DOHH2 (cell line): ENCODE measurements around the gene CLK1.
"Not testable (repeated sequence)": the region's sequence is repeated elsewhere in the genome, so short reads cannot be mapped to it uniquely, and the experiment has no call there.

Source experiments
- H3F3A ChIP-seq: fragments of 200-600 bp; sonication (generic), shearing (Covaris generic); 2 replicates; pipeline ENCODE4 v1.6.0; 2016; ENCODE audit warnings: antibody characterized with exemption, mild to moderate bottlenecking; ENCODE audit not compliant: control insufficient read depth, insufficient read depth
- H3K27ac ChIP-seq: fragments of 200-600 bp; sonication (generic); 2 replicates; pipeline ENCODE4 v1.5.1; 2014; ENCODE audit warnings: low read depth, mild to moderate bottlenecking, low read length, moderate library complexity
- H3K27me3 ChIP-seq: fragments of 200-600 bp; sonication (generic); 2 replicates; pipeline ENCODE4 v1.6.1; 2014; ENCODE audit warnings: mild to moderate bottlenecking, low read length, mixed read lengths; ENCODE audit not compliant: control insufficient read depth
- H3K36me3 ChIP-seq: fragments of 200-600 bp; sonication (generic); 2 replicates; pipeline ENCODE4 v1.6.1; 2014; ENCODE audit warnings: mild to moderate bottlenecking, low read length, moderate library complexity, mixed read lengths; ENCODE audit not compliant: control insufficient read depth
- H3K4me1 ChIP-seq: fragments of 200-600 bp; sonication (generic); 2 replicates; pipeline ENCODE4 v1.6.1; 2014; ENCODE audit warnings: mild to moderate bottlenecking, low read length, mixed read lengths; ENCODE audit not compliant: control insufficient read depth
- H3K4me2 ChIP-seq: fragments of 200-600 bp; sonication (generic); 2 replicates; pipeline ENCODE4 v1.6.0; 2014; ENCODE audit warnings: mild to moderate bottlenecking, low read length, moderate library complexity
- H3K4me3 ChIP-seq: fragments of 200-600 bp; sonication (generic); 2 replicates; pipeline ENCODE4 v1.5.1; 2014; ENCODE audit warnings: mild to moderate bottlenecking, low read length, mixed read lengths
- H3K79me2 ChIP-seq: fragments of 200-600 bp; sonication (generic); 2 replicates; pipeline ENCODE4 v1.6.1; 2014; ENCODE audit warnings: mild to moderate bottlenecking, low read length, mixed read lengths; ENCODE audit not compliant: control insufficient read depth
- H3K9me2 ChIP-seq: fragments of 200-600 bp; sonication (generic); replicated peaks from 2 replicates; pipeline ENCODE4 v1.6.1; 2014; ENCODE audit warnings: mild to moderate bottlenecking, low read length, mixed read lengths; ENCODE audit not compliant: control insufficient read depth
- H3K9me3 ChIP-seq: fragments of 200-600 bp; sonication (generic); 2 replicates; pipeline ENCODE4 v1.6.1; 2014; ENCODE audit warnings: antibody characterized with exemption, low read length, mixed read lengths; ENCODE audit not compliant: control insufficient read depth, insufficient read depth
- H4K20me1 ChIP-seq: fragments of 200-600 bp; sonication (generic); 2 replicates; pipeline ENCODE4 v1.6.0; 2014; ENCODE audit warnings: low read depth, mild to moderate bottlenecking, antibody characterized with exemption, low read length, moderate library complexity; ENCODE audit not compliant: control insufficient read depth, insufficient read depth
- EZH2phosphoT487 ChIP-seq: fragments of 200-600 bp; sonication (generic); IDR thresholded peaks from 2 replicates; pipeline ENCODE4 v1.6.1; 2017; ENCODE audit warnings: borderline replicate concordance, mild to moderate bottlenecking, antibody characterized with exemption, low read length, moderate library complexity, mixed read lengths
- TF ChIP-seq, protein P1 (sequence below): fragments of 200-600 bp; sonication (generic); IDR thresholded peaks from one replicate; pipeline ENCODE4 v1.5.1; 2014; ENCODE audit warnings: antibody characterized with exemption, mild to moderate bottlenecking, low read depth, low read length; ENCODE audit not compliant: poor library complexity, severe bottlenecking

Gene CLK1

DNA sequence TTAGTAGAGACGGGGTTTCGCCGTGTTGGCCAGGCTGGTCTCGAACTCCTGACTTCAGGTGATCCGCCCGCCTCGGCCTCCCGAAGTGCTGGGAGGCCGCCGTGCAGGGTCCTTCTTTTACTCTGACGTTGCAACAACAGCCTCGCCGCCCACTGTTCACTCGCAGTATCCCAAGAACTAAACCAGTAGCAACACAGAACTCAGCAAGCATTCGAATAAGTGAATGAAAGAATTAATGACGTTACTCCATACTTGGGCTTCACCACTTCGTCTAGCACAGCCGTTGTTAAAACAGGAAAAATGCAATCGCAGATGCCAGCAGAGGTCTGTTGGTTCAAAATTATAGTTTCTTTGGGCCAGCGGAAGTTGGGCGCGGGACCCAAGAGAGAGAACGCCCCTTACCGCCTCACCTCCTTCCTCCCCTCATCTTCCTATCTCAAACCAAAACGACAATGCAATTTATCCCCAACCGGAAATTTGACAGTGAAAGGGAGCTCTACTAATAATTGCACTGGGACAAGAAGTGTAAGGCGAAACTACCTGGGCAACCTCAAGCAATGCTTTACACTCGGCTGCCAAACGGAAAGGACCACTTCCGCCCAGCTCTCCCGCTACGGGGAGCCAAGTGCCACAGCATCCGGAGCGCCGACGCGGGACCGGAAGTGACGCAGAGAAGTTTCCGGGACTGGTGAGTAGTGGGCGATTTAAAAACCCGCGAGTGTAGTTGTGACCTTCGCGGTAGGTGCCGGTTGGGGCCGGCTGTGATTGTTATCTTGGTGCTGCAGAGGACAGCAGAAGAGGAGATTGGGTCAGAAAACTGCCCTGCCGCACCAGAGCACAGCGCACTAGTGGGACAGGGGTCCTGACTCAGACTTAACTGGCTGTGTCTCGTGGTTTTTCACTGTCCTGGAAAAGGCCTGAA, 24.5 kb upstream of the CLK1 start, which contains the start of the genes NIF3L1 and PPIL3:
TSS of gene NIF3L1 (plus strand) at position 668 of the 922 bp plus-strand sequence. CDS start 2,573 bp downstream, outside the sequence.
TSS of gene PPIL3 (minus strand) at position 374 of the 922 bp plus-strand sequence. CDS start 1,462 bp downstream, outside the sequence.
- TF ChIP-seq EZH2phosphoT487 = no peak
- TF ChIP-seq, protein P1, sequence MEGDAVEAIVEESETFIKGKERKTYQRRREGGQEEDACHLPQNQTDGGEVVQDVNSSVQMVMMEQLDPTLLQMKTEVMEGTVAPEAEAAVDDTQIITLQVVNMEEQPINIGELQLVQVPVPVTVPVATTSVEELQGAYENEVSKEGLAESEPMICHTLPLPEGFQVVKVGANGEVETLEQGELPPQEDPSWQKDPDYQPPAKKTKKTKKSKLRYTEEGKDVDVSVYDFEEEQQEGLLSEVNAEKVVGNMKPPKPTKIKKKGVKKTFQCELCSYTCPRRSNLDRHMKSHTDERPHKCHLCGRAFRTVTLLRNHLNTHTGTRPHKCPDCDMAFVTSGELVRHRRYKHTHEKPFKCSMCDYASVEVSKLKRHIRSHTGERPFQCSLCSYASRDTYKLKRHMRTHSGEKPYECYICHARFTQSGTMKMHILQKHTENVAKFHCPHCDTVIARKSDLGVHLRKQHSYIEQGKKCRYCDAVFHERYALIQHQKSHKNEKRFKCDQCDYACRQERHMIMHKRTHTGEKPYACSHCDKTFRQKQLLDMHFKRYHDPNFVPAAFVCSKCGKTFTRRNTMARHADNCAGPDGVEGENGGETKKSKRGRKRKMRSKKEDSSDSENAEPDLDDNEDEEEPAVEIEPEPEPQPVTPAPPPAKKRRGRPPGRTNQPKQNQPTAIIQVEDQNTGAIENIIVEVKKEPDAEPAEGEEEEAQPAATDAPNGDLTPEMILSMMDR = peak; percentile 14
- H3K79me2 ChIP-seq = peaks cover 66% of the 10 kb centered on the region

DNA sequence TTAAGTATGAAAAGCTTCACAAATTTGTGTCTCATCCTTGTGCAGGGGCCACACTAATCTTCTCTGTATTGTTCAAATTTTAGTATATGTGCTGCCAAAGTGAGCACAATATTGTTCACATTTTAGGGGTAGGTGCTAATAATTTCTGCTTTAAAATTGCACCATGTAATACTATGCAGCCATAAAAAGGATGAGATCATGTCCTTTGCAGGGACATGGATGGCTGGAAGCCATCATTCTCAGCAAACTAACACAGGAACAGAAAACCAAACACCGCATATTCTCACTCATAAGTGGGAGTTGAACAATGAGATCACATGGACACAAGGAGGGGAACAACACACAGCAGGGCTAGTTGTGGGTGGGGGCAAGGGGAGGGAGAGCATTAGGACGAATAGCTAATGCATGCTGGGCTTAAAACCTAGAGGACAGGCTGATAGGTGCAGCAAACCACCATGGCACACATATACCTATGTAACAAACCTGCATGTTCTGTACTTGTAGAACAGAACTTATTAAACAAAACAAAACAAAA, 17.3 kb upstream of the CLK1 start:
- H3K9me2 ChIP-seq, H4K20me1 ChIP-seq, H3K79me2 ChIP-seq, H3K9me3 ChIP-seq, H3K27me3 ChIP-seq, H3K27ac ChIP-seq, H3F3A ChIP-seq, H3K4me2 ChIP-seq, H3K4me3 ChIP-seq: not testable (repeated sequence)
- Histone ChIP-seq H3K4me1 (peaks cover 11% of the 10 kb centered on the region), H3K36me3 (peaks cover 76% of the 10 kb centered on the region)

More for the DNA sequence above, 24.5 kb upstream of the CLK1 start, which contains the start of the genes NIF3L1 and PPIL3:
- no peaks in the 10 kb centered on the region for H3K9me3 ChIP-seq
- no peaks in the 10 kb centered on the region; the same call in 1 of the 2 replicates for H4K20me1 ChIP-seq
- peak within 1 kb of the TSS; percentile 92 for H3K4me3 ChIP-seq
- peak within 1 kb of the TSS; percentile 96 for H3K27ac ChIP-seq
- peaks cover 41% of the 10 kb centered on the region for H3K4me1 ChIP-seq
- H3K27me3 ChIP-seq = no peaks in the 10 kb centered on the region
- peaks cover 62% of the 10 kb centered on the region for H3K36me3 ChIP-seq
- H3K9me2 ChIP-seq = no peaks in the 10 kb centered on the region
- H3K4me2 ChIP-seq = peak within 1 kb of the TSS; percentile 73
- H3F3A ChIP-seq = peaks cover 16% of the 10 kb centered on the region

DNA sequence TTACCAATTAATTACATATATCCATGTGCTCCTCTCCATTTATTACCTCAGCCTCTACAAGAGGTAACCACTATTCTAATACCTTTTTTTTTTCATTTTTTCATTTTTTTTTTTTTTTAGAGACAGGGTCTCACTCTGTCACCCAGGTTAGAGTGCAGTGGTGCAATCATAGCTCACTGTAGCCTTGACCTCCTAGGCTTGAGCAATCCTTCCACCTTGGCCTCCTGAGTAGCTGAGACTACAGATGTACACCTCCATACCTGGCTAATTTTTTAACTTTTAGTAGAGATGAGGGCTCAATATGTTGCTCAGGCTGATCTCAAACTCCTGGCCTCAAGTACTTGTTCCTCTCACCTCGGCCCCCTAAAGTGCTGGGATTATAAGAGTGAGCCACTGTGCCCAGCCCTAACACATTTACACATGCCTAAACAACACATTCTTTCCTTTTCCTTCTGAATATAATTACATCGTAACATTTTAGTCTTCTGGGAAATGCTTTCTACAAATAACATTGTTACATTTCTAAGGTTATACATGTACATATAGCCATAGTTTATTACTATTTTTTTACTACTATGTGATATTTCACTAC, 13.9 kb upstream of the CLK1 start:
- Histone ChIP-seq H3K9me3 (no peaks in the 10 kb centered on the region), H3K36me3 (peaks cover 79% of the 10 kb centered on the region), H3K79me2 (no peaks in the 10 kb centered on the region), H3K27me3 (no peaks in the 10 kb centered on the region), H3K4me2 (no peak overlapping the region), H3K4me1 (no peaks in the 10 kb centered on the region), H3K4me3 (no peak overlapping the region), H4K20me1 (no peaks in the 10 kb centered on the region), H3K27ac (no peak overlapping the region), H3K9me2 (no peaks in the 10 kb centered on the region), H3F3A (no peaks in the 10 kb centered on the region)
- TF ChIP-seq EZH2phosphoT487 = no peak
- TF ChIP-seq, protein P1 = no peak
